ENCODE data around the gene NR4A1. TPM values are rescaled to one million over a fixed set of nuclear protein-coding genes. Genes with fewer than 3 reads are reported as not detected.

NR4A1 gene
- polyA plus RNA-seq, 1 donor (not counting 4 experiments of a cell fraction or from before 2014, with no cell fraction given): 3.9 TPM

GRCh38 chr12:52086944-52087835, 35.9 kb downstream of the NR4A1 start:
- FAIRE-seq (no peak), DNase-seq (ENCODE audit: low read depth, low spot score) (no peak)
- Histone ChIP-seq H3K9me1 (ENCODE audit: control insufficient read depth, extremely low read depth, insufficient read depth, low read length) (no peaks in the 10 kb centered on the region), H3K9me3 (ENCODE audit: control insufficient read depth, low read depth, low read length) (no peaks in the 10 kb centered on the region), H3K4me1 (ENCODE audit: control insufficient read depth, extremely low read depth, insufficient read depth, low read length) (no peaks in the 10 kb centered on the region), H3K4me2 (ENCODE audit: control insufficient read depth, extremely low read depth, insufficient read depth, low read depth, low read length) (no peak overlapping the region), H3K9ac (ENCODE audit: control insufficient read depth, extremely low read depth, insufficient read depth, low read length) (no peak overlapping the region), H3K27me3 (ENCODE audit: control insufficient read depth, extremely low read depth, insufficient read depth, low read length) (peaks cover 50% of the 10 kb centered on the region), H3K79me2 (ENCODE audit: control insufficient read depth, insufficient read depth, low read length) (no peaks in the 10 kb centered on the region), H4K20me1 (ENCODE audit: control insufficient read depth, extremely low read depth, insufficient read depth, low read length) (peaks cover 3% of the 10 kb centered on the region), H3K36me3 (ENCODE audit: control insufficient read depth in 2 of 2, extremely low read depth in 1 of 2, insufficient read depth in 2 of 2, low read length in 2 of 2) (no peaks in the 10 kb centered on the region), H3K4me3 (ENCODE audit: control insufficient read depth in 2 of 3, extremely low read depth in 1 of 3, insufficient read depth in 2 of 3, low read depth in 1 of 3, low read length in 3 of 3) (no peak overlapping the region), H3K27ac (ENCODE audit: control insufficient read depth, insufficient read depth, low read length) (no peak overlapping the region), H2AFZ (ENCODE audit: control insufficient read depth, low read length) (no peak overlapping the region)
- dilution Hi-C loops (cut with MboI; ENCODE audit: extremely low pct_ligation_motif_present, low sequenced_read_pairs): no loop called here
- TF ChIP-seq CTCF (optimal IDR thresholded peaks at IDR 0.05 in 1 of 3, IDR thresholded peaks at IDR 0.05 in 1 of 3, conservative IDR thresholded peaks at IDR 0.05 in 1 of 3; ENCODE audit: extremely low read depth in 1 of 3, insufficient read depth in 2 of 3, low read length in 3 of 3): no peak
- no peak for TF ChIP-seq EZH2 (IDR thresholded peaks at IDR 0.05; ENCODE audit: low read length)

- DNase-seq (ENCODE audit: low read depth, low spot score) (no peak), FAIRE-seq (no peak)
- Histone ChIP-seq H2AFZ (ENCODE audit: control insufficient read depth, low read length) (no peak overlapping the region), H3K4me1 (ENCODE audit: control insufficient read depth, extremely low read depth, insufficient read depth, low read length) (no peaks in the 10 kb centered on the region), H4K20me1 (ENCODE audit: control insufficient read depth, extremely low read depth, insufficient read depth, low read length) (peaks cover under 1% of the 10 kb centered on the region), H3K9me1 (ENCODE audit: control insufficient read depth, extremely low read depth, insufficient read depth, low read length) (no peaks in the 10 kb centered on the region), H3K79me2 (ENCODE audit: control insufficient read depth, insufficient read depth, low read length) (no peaks in the 10 kb centered on the region), H3K4me2 (ENCODE audit: control insufficient read depth, extremely low read depth, insufficient read depth, low read depth, low read length) (no peak overlapping the region), H3K27ac (ENCODE audit: control insufficient read depth, insufficient read depth, low read length) (no peak overlapping the region), H3K36me3 (ENCODE audit: control insufficient read depth in 2 of 2, extremely low read depth in 1 of 2, insufficient read depth in 2 of 2, low read length in 2 of 2) (no peaks in the 10 kb centered on the region), H3K9ac (ENCODE audit: control insufficient read depth, extremely low read depth, insufficient read depth, low read length) (no peak overlapping the region), H3K9me3 (ENCODE audit: control insufficient read depth, low read depth, low read length) (no peaks in the 10 kb centered on the region), H3K4me3 (ENCODE audit: control insufficient read depth in 2 of 3, extremely low read depth in 1 of 3, insufficient read depth in 2 of 3, low read depth in 1 of 3, low read length in 3 of 3) (no peak overlapping the region), H3K27me3 (ENCODE audit: control insufficient read depth, extremely low read depth, insufficient read depth, low read length) (peaks cover 58% of the 10 kb centered on the region)
- dilution Hi-C loops (cut with MboI; ENCODE audit: extremely low pct_ligation_motif_present, low sequenced_read_pairs): no loop called here
- TF ChIP-seq CTCF (optimal IDR thresholded peaks at IDR 0.05 in 1 of 3, IDR thresholded peaks at IDR 0.05 in 1 of 3, conservative IDR thresholded peaks at IDR 0.05 in 1 of 3; ENCODE audit: extremely low read depth in 1 of 3, insufficient read depth in 2 of 3, low read length in 3 of 3): no peak
- no peak for TF ChIP-seq EZH2 (IDR thresholded peaks at IDR 0.05; ENCODE audit: low read length)
These were observed 36.9 kb downstream of the NR4A1 start for GRCh38 chr12:52087961-52088820.

Data from keratinocyte (primary cell).